SK-N-SH (cell line): ENCODE results near the gene PPP1R13L. TPM values are rescaled to one million over a fixed set of nuclear protein-coding genes. Genes with fewer than 3 reads are reported as not detected.

Experiments
- CTCF ChIA-PET: fragments of 300-600, 350-600 bp; formaldehyde crosslinking; extraction: SDS; loops from one replicate; lab custom pipeline; 2021; lab: Yijun Ruan, JAX
- POLR2A ChIA-PET: fragments of 350-600 bp; sonication (Branson Sonifier 250); formaldehyde crosslinking; extraction: SDS; loops from one replicate; lab custom pipeline; 2020; ENCODE audit warnings: antibody characterized with exemption, inconsistent platforms; lab: Yijun Ruan, JAX
- DNase-seq: peaks from one replicate; pipeline ENCODE4 v3.0.0; 2012
- H2AFZ ChIP-seq: fragments of 200-600 bp; sonication (generic); 2 replicates; pipeline ENCODE4 v1.8.1; 2016; ENCODE audit warnings: antibody characterized with exemption, mild to moderate bottlenecking, low read depth
- H3F3A ChIP-seq: fragments of 200-600 bp; sonication (generic); replicated peaks from 2 replicates; pipeline ENCODE3; 2016; ENCODE audit warnings: antibody characterized with exemption, mild to moderate bottlenecking; ENCODE audit not compliant: insufficient read depth
- H3K27ac ChIP-seq, 2 experiments: fragments of 200-500 bp in 1 of 2; fragments of 200-600 bp in 1 of 2; sonication (Bioruptor generic) in 1 of 2; sonication (generic), shearing (Covaris generic) in 1 of 2; 2 replicates each; pipeline versions ENCODE4 v1.5.1 to v1.6.1; 2014 to 2016; ENCODE audit warnings: low read depth in 2 of 2, inconsistent platforms in 1 of 2, low read length in 1 of 2, mild to moderate bottlenecking in 1 of 2, mixed read lengths in 1 of 2
- H3K27me3 ChIP-seq: fragments of 200-600 bp; sonication (generic), shearing (Covaris generic); 2 replicates; pipeline ENCODE4 v1.6.1; 2016; ENCODE audit warnings: mixed run types; ENCODE audit not compliant: insufficient read depth
- H3K36me3 ChIP-seq, 2 experiments: fragments of 200-500 bp in 1 of 2; fragments of 200-600 bp in 1 of 2; sonication (Bioruptor generic) in 1 of 2; sonication (generic) in 1 of 2; replicated peaks in 1 of 2; 2 replicates each; pipeline versions ENCODE3 to v1.5.1; 2014 to 2016; ENCODE audit warnings: low read length in 1 of 2, mild to moderate bottlenecking in 1 of 2; ENCODE audit not compliant: insufficient read depth in 2 of 2, control insufficient read depth in 1 of 2
- H3K4me1 ChIP-seq, 2 experiments: fragments of 200-500 bp in 1 of 2; fragments of 200-600 bp in 1 of 2; sonication (Bioruptor generic) in 1 of 2; sonication (generic), shearing (Covaris generic) in 1 of 2; 2 replicates each; pipeline versions ENCODE4 v1.5.1 to v1.6.1; 2014 to 2016; ENCODE audit warnings: low read depth in 1 of 2, low read length in 1 of 2, mixed run types in 1 of 2; ENCODE audit not compliant: insufficient read depth in 2 of 2, control insufficient read depth in 1 of 2
- H3K4me2 ChIP-seq: fragments of 200-600 bp; sonication (generic), shearing (Covaris generic); 2 replicates; pipeline ENCODE4 v1.6.1; 2017; ENCODE audit warnings: mixed run types
- H3K4me3 ChIP-seq, 2 experiments: fragments of 200-500 bp in 1 of 2; fragments of 200-600 bp in 1 of 2; sonication (Bioruptor generic) in 1 of 2; sonication (generic), shearing (Covaris generic) in 1 of 2; 2 replicates each; pipeline versions ENCODE4 v1.5.1 to v1.8.1; 2014 to 2016; ENCODE audit warnings: low read depth in 2 of 2, inconsistent platforms in 1 of 2, low read length in 1 of 2, mild to moderate bottlenecking in 1 of 2, mixed read lengths in 1 of 2, moderate library complexity in 1 of 2
- H3K79me2 ChIP-seq: fragments of 200-600 bp; sonication (generic); 2 replicates; pipeline ENCODE4 v1.8.1; 2017; ENCODE audit warnings: mild to moderate bottlenecking; ENCODE audit not compliant: insufficient read depth
- H3K9ac ChIP-seq: fragments of 200-600 bp; sonication (generic); 2 replicates; pipeline ENCODE4 v1.6.1; 2017; ENCODE audit warnings: mixed run types
- H3K9me2 ChIP-seq: fragments of 200-600 bp; sonication (generic); 2 replicates; pipeline ENCODE4 v1.6.1; 2017; ENCODE audit warnings: mixed run types
- H3K9me3 ChIP-seq: fragments of 200-600 bp; sonication (generic); 2 replicates; pipeline ENCODE4 v1.6.1; 2017; ENCODE audit warnings: mixed run types, mild to moderate bottlenecking, moderate library complexity
- H4K20me1 ChIP-seq: fragments of 200-600 bp; sonication (generic); 2 replicates; pipeline ENCODE4 v1.6.1; 2017; ENCODE audit warnings: mild to moderate bottlenecking, mixed run types; ENCODE audit not compliant: insufficient read depth
- ELF1 ChIP-seq: IDR thresholded peaks from 2 replicates; pipeline ENCODE4 v1.4.0; 2012
- EZH2phosphoT487 ChIP-seq: fragments of 200-600 bp; sonication (generic); IDR thresholded peaks from 2 replicates; pipeline ENCODE4 v1.6.1; 2017; ENCODE audit warnings: low read depth, mixed run types, mild to moderate bottlenecking, antibody characterized with exemption, moderate library complexity, borderline replicate concordance
- FOXJ3 ChIP-seq: sonication (generic); formaldehyde crosslinking; IDR thresholded peaks from 2 replicates; pipeline ENCODE4 v1.5.1; 2020; ENCODE audit warnings: mild to moderate bottlenecking, missing genetic modification reagents
- JUND ChIP-seq: IDR thresholded peaks from 2 replicates; pipeline ENCODE4 v1.4.0; 2012
- MEF2A ChIP-seq: IDR thresholded peaks from 2 replicates; pipeline ENCODE4 v1.4.0; 2012; ENCODE audit warnings: low read depth, borderline replicate concordance
- NFIC ChIP-seq: IDR thresholded peaks from 2 replicates; pipeline ENCODE4 v1.4.0; 2012; ENCODE audit warnings: borderline replicate concordance
- RAD21 ChIP-seq: IDR thresholded peaks from 2 replicates; pipeline ENCODE4 v1.6.1; 2012; ENCODE audit warnings: mild to moderate bottlenecking, low read length
- RCOR1 ChIP-seq: fragments of 150-350 bp; IDR thresholded peaks from 2 replicates; pipeline ENCODE4 v1.6.1; 2017; ENCODE audit warnings: antibody characterized with exemption, low read length
- SIN3A ChIP-seq: IDR thresholded peaks from 2 replicates; pipeline ENCODE4 v1.6.1; 2012; ENCODE audit warnings: low read depth, mild to moderate bottlenecking, low read length, moderate library complexity, borderline replicate concordance
- SMC3 ChIP-seq: IDR thresholded peaks from 2 replicates; pipeline ENCODE4 v1.6.1; 2012; ENCODE audit warnings: low read depth, low read length, improper control_type of control experiment
- TAF1 ChIP-seq: IDR thresholded peaks from 2 replicates; pipeline ENCODE4 v1.6.1; 2012; ENCODE audit warnings: low read depth, mild to moderate bottlenecking, low read length, moderate library complexity, borderline replicate concordance
- TEAD4 ChIP-seq: IDR thresholded peaks from 2 replicates; pipeline ENCODE4 v1.4.0; 2012; ENCODE audit warnings: mild to moderate bottlenecking, borderline replicate concordance; ENCODE audit not compliant: insufficient read depth
- WGBS: methylation state at CpG from one replicate; pipeline ENCODE4 v1.1.6; 2017; ENCODE audit warnings: low lambda C conversion rate; 5-methylcytosine and 5-hydroxymethylcytosine counted together
- polyA plus RNA-seq, 3 experiments: library from polyadenylated mRNA; depleted of rRNA; stranded (reverse); fragments of >200 nt; gene quantifications; 2 replicates each; pipeline ENCODE4 v1.2.3, GENCODE V29; 2012
- TF ChIP-seq, protein P1 (sequence below): IDR thresholded peaks from 2 replicates; pipeline ENCODE4 v1.4.0; 2012; ENCODE audit warnings: low read depth
- TF ChIP-seq, protein P2 (sequence below): IDR thresholded peaks from 2 replicates; pipeline ENCODE4 v1.4.0; 2012; ENCODE audit warnings: low read depth, borderline replicate concordance
- TF ChIP-seq, protein P3 (sequence below): fragments of 150-350 bp; IDR thresholded peaks from 2 replicates; pipeline ENCODE4 v1.6.1; 2017; ENCODE audit warnings: antibody characterized with exemption, low read length, low read depth, borderline replicate concordance
- TF ChIP-seq, protein P4 (sequence below): IDR thresholded peaks from 2 replicates; pipeline ENCODE4; 2012

PPP1R13L gene
- polyA plus RNA-seq, 1 of the 3 experiments (the other 2 are of a cell fraction): 18.0 TPM

DNA sequence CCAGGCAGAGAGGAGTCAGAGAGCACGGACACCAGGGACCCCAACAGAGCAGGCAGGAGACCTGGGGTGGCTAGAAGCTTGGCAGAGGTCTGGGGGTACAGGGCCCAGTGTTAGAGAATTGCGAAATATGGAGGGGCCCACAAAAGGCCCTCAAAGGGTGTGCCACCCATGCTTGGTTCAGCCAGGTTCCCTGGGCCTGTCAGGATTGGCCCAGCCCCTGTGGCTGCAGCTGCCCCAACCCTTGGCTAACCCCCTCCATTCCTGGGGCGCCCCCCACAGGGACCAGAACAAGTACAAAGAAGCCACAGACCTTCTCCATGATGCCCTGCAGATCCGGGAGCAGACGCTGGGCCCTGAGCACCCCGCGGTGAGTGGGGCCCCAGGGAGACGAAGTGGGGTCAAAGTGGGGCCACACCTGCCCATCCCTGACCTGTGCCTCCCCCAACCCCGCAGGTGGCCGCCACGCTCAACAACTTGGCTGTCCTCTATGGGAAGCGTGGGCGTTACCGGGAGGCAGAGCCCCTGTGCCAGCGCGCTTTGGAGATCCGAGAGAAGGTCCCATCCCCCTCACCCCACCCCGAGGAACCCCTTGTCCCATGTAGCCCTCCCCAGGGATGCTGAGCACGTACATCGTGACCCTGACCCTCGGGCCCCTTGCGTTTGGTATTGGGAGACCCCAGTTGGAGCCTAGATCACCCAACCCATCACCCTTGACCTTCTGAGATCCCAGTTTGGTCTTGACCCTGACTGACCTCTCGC, 56.3 kb downstream of the PPP1R13L start:
- H3K36me3 ChIP-seq: peaks cover 1 to 29% of the 10 kb centered on the region in 2 experiments
- peaks cover 8% of the 10 kb centered on the region for H3F3A ChIP-seq
- no peak overlapping the region for H3K9ac ChIP-seq
- no peak overlapping the region for H2AFZ ChIP-seq
- H3K27me3 ChIP-seq: no peaks in the 10 kb centered on the region
- no peaks in the 10 kb centered on the region; a peak in 1 of 4 replicates for H3K4me1 ChIP-seq
- POLR2A ChIA-PET: no interaction called here
- H3K27ac ChIP-seq: no peak overlapping the region
- no peaks in the 10 kb centered on the region for H3K9me2 ChIP-seq
- DNase-seq: peak; percentile 32
- H4K20me1 ChIP-seq: no peaks in the 10 kb centered on the region
- no peaks in the 10 kb centered on the region for H3K9me3 ChIP-seq
- TF ChIP-seq RCOR1: no peak
- TF ChIP-seq EZH2phosphoT487: no peak
- TF ChIP-seq, protein P1, sequence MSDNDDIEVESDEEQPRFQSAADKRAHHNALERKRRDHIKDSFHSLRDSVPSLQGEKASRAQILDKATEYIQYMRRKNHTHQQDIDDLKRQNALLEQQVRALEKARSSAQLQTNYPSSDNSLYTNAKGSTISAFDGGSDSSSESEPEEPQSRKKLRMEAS: no peak
- TF ChIP-seq FOXJ3 (CRISPR knock-in tag): no peak
- TF ChIP-seq SMC3: no peak
- no peak for TF ChIP-seq MEF2A
- TF ChIP-seq RAD21: no peak
- no peak for TF ChIP-seq ELF1
- TF ChIP-seq, protein P2, sequence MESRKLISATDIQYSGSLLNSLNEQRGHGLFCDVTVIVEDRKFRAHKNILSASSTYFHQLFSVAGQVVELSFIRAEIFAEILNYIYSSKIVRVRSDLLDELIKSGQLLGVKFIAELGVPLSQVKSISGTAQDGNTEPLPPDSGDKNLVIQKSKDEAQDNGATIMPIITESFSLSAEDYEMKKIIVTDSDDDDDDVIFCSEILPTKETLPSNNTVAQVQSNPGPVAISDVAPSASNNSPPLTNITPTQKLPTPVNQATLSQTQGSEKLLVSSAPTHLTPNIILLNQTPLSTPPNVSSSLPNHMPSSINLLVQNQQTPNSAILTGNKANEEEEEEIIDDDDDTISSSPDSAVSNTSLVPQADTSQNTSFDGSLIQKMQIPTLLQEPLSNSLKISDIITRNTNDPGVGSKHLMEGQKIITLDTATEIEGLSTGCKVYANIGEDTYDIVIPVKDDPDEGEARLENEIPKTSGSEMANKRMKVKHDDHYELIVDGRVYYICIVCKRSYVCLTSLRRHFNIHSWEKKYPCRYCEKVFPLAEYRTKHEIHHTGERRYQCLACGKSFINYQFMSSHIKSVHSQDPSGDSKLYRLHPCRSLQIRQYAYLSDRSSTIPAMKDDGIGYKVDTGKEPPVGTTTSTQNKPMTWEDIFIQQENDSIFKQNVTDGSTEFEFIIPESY: no peak
- TF ChIP-seq JUND: no peak
- no peak for TF ChIP-seq SIN3A
- no peak for TF ChIP-seq NFIC
- no peak for TF ChIP-seq TAF1
- no peak for TF ChIP-seq TEAD4
- no peaks in the 10 kb centered on the region for H3K79me2 ChIP-seq
- H3K4me2 ChIP-seq: no peak overlapping the region
- CTCF ChIA-PET: interaction anchor here (2.6 kb wide), 1 partner anchor 10 kb away, joined by 11 read pairs; no protein-coding TSS in a partner anchor
- H3K4me3 ChIP-seq: no peak overlapping the region
- WGBS: 79% methylated on average over 10 of the region's 23 CpGs

DNA sequence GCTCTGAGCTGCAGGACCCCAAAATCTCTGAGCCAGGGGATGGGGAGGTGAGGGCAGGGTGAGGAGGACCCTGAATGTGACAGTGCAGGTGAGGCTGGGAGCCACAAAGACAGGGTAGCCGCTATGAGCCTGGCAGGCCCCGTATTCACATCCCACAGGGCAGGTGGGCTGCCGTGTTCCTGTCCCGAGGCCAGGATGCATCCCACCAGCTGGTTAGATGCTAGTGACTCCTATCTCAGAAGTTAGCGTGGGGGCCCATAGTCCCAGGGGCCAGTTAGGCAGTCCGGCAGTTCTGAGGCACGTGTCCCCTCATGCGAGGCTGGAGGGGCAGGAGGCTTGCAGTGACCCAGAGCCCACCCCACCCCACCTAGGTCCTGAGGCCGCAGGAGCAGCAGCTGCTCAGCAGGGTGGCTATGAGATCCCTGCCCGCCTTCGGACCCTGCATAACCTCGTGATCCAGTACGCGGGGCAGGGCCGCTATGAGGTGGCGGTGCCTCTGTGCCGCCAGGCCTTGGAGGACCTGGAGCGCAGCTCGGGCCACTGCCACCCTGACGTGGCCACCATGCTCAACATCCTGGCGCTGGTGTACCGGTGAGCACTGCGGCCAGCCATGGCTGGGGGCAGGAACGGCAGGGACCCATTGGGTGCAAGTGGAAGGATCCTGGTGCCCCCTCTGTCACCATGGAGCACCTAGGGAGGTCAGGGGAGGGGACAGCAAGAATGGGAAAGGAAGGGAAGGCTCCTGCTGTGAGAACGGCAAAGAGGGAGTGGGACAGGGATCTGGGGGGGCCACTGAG, 57.1 kb downstream of the PPP1R13L start:
- H3K79me2 ChIP-seq: no peaks in the 10 kb centered on the region
- H3K27me3 ChIP-seq: no peaks in the 10 kb centered on the region
- H3K9ac ChIP-seq: no peak overlapping the region
- no peaks in the 10 kb centered on the region; a peak in 1 of 4 replicates for H3K4me1 ChIP-seq
- no peak overlapping the region for H3K4me2 ChIP-seq
- no peak overlapping the region for H3K4me3 ChIP-seq
- H3K9me3 ChIP-seq: no peaks in the 10 kb centered on the region
- DNase-seq: peak; percentile 46
- no peaks in the 10 kb centered on the region for H3K9me2 ChIP-seq
- TF ChIP-seq, protein P2: no peak
- TF ChIP-seq, protein P3, sequence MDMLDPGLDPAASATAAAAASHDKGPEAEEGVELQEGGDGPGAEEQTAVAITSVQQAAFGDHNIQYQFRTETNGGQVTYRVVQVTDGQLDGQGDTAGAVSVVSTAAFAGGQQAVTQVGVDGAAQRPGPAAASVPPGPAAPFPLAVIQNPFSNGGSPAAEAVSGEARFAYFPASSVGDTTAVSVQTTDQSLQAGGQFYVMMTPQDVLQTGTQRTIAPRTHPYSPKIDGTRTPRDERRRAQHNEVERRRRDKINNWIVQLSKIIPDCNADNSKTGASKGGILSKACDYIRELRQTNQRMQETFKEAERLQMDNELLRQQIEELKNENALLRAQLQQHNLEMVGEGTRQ: no peak
- TF ChIP-seq, protein P4, sequence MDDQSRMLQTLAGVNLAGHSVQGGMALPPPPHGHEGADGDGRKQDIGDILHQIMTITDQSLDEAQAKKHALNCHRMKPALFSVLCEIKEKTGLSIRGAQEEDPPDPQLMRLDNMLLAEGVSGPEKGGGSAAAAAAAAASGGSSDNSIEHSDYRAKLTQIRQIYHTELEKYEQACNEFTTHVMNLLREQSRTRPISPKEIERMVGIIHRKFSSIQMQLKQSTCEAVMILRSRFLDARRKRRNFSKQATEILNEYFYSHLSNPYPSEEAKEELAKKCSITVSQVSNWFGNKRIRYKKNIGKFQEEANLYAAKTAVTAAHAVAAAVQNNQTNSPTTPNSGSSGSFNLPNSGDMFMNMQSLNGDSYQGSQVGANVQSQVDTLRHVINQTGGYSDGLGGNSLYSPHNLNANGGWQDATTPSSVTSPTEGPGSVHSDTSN: peak; percentile 7; the same call in 1 of the 2 replicates
- H3K27ac ChIP-seq: no peak overlapping the region
- peaks cover 0 to 21% of the 10 kb centered on the region in 2 experiments for H3K36me3 ChIP-seq
- peaks cover 13% of the 10 kb centered on the region for H3F3A ChIP-seq
- POLR2A ChIA-PET: no interaction called here
- CTCF ChIA-PET: interaction anchor here (2.6 kb wide), 1 partner anchor 9 kb away, joined by 11 read pairs; no protein-coding TSS in a partner anchor
- WGBS: 46% methylated on average over 1 of the region's 25 CpGs
- H2AFZ ChIP-seq: no peak overlapping the region
- no peaks in the 10 kb centered on the region for H4K20me1 ChIP-seq
